ENCODE data around the gene ANKDD1A. TPM values are rescaled to one million over a fixed set of nuclear protein-coding genes. Genes with fewer than 3 reads are reported as not detected.

The ANKDD1A gene
- total RNA-seq, 2 donors from 2014 or later: 3.3 to 23.9 TPM

DNA sequence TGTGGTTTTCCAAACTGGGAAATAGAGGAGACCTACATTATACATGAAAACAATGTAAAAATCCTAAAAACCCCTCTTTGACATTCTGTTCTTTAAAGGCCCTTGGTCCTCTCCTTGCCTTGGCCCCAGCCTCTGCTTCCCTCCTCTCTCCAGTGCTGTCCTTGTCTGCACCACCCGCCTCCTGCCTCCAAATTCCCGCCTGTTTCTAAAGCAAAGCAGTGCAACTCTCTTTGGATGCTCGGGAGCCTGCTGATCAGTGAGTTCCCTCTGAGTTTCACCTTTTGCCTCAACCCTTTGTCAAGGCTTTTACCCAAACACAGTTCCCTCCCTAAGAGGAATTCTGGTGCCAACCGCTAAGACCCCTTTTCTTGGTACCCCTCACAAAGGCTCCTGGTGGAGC lies 8.0 kb downstream of the ANKDD1A start:
- Histone ChIP-seq H3K9me3 (no peaks in the 10 kb centered on the region), H3K36me3 (no peaks in the 10 kb centered on the region), H3K4me1 (replicated peaks) (no peaks in the 10 kb centered on the region), H3K27ac (no peak overlapping the region), H3K27me3 (replicated peaks; ENCODE audit: insufficient read depth) (no peaks in the 10 kb centered on the region), H3K4me3 (no peak overlapping the region)
- intact Hi-C loops (cut with DNase I): no loop called here
- whole genome bisulfite sequencing: 99% methylated on average over 4 of the region's 4 CpGs
- no peak for DNase-seq (ENCODE audit: low spot score)
- TF ChIP-seq POLR2AphosphoS5 (IDR thresholded peaks at IDR 0.05): no peak
- TF ChIP-seq POLR2A (IDR thresholded peaks at IDR 0.05): no peak
- TF ChIP-seq, protein P1, sequence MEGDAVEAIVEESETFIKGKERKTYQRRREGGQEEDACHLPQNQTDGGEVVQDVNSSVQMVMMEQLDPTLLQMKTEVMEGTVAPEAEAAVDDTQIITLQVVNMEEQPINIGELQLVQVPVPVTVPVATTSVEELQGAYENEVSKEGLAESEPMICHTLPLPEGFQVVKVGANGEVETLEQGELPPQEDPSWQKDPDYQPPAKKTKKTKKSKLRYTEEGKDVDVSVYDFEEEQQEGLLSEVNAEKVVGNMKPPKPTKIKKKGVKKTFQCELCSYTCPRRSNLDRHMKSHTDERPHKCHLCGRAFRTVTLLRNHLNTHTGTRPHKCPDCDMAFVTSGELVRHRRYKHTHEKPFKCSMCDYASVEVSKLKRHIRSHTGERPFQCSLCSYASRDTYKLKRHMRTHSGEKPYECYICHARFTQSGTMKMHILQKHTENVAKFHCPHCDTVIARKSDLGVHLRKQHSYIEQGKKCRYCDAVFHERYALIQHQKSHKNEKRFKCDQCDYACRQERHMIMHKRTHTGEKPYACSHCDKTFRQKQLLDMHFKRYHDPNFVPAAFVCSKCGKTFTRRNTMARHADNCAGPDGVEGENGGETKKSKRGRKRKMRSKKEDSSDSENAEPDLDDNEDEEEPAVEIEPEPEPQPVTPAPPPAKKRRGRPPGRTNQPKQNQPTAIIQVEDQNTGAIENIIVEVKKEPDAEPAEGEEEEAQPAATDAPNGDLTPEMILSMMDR (IDR thresholded peaks at IDR 0.05): no peak

DNA sequence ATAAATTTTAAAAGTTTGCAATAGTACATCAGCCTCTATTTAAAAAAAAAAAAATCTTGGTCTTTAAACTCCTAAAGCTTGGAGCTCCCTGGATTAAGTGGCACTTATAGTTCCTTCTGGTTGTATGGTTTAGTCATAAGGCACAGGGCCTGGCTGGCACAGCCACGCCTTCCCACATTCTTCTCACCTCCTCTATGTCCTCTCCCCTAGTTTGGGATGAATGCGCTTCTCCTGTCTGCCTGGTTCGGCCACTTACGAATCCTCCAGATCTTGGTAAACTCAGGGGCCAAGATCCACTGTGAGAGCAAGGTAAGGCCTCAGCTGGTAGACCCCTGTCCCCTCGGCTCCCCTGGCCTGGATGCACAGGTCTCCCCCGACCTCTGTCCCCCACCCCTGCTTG lies 10.0 kb downstream of the ANKDD1A start:
- no peak for TF ChIP-seq POLR2AphosphoS5 (IDR thresholded peaks at IDR 0.05)
- TF ChIP-seq POLR2A (IDR thresholded peaks at IDR 0.05): no peak
- TF ChIP-seq, protein P1 (IDR thresholded peaks at IDR 0.05): no peak
- no peaks in the 10 kb centered on the region for H3K4me1 ChIP-seq (replicated peaks)
- H3K36me3 ChIP-seq: no peaks in the 10 kb centered on the region
- H3K9me3 ChIP-seq: no peaks in the 10 kb centered on the region
- intact Hi-C loops (cut with DNase I): no loop called here
- 31% methylated on average over 6 of the region's 6 CpGs for WGBS
- H3K27ac ChIP-seq: peak overlapping the region; percentile 11 to 47
- peak; percentile 26 for DNase-seq (ENCODE audit: low spot score)
- H3K27me3 ChIP-seq (replicated peaks; ENCODE audit: insufficient read depth): no peaks in the 10 kb centered on the region
- H3K4me3 ChIP-seq: no peak overlapping the region

DNA sequence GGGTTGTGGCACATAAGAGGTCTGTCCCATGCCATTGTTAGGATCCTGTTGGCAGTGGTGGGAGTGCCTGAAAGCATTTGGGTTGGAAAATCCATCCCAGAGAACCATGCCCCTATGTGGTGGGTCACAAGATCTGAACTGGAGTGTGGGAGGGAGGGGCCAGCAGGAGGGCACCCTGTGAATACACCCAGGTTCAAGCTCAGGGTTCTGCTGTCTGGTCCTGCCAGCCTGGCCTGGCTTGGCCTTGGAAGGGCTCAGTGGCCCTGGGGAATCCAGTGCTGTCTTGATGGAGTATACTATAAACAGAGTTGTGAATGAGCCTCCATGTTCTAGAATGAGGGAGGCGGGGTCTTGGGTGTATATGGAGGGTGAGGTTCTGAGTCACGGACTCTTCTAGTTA lies 11.8 kb downstream of the ANKDD1A start:
- Histone ChIP-seq H3K4me3 (no peak overlapping the region), H3K36me3 (no peaks in the 10 kb centered on the region), H3K9me3 (no peaks in the 10 kb centered on the region), H3K27me3 (replicated peaks; ENCODE audit: insufficient read depth) (no peaks in the 10 kb centered on the region), H3K4me1 (replicated peaks) (no peaks in the 10 kb centered on the region), H3K27ac (no peak overlapping the region)
- 92% methylated on average over 2 of the region's 2 CpGs for WGBS
- no peak for DNase-seq (ENCODE audit: low spot score)
- no peak for TF ChIP-seq POLR2A (IDR thresholded peaks at IDR 0.05)
- TF ChIP-seq, protein P1 (IDR thresholded peaks at IDR 0.05): no peak
- no peak for TF ChIP-seq POLR2AphosphoS5 (IDR thresholded peaks at IDR 0.05)
- intact Hi-C loops (cut with DNase I): no loop called here

DNA sequence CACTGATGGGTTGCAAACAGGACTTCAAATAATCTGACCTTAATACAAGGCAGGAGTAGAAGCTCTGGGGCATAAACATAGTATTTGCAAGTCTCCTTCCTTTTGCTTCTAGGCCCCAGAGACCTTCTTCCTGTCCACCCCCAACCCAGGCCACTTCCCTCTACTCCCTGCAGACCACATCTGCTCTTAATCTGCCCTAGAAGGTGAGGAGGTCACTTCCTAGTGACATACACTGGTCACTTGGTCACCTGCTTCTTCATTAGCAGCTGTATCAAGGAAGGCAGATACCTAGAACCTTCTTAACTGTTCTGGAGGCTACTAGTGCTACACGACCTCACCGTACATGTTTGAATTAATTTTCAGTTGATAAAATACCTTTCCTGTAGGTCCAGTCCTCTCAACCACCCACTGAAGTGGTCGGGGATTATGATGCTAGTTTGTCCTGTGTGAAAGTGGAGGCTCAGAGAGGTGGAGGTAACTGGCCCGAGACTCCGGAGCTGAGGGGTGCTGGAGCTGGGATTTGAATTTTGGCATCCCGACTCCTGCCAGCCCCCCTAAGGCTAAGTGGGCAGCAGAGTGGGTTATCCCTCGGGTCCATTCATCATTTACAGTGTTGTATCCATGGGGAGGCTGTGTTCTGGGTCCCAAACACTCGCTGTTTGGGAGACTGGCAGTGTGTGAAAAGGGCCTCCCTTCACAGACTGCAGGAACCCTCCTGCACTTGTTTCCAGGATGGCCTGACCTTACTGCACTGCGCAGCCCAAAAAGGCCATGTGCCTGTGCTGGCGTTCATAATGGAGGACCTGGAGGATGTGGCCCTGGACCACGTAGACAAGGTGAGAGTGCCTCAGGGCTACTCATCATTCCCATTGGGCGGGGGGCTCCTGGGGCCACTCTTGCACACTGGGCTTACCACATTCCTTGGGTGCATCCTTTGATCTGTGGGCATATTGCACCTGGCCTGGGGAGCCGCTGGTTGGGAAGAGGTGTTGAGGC lies 13.9 kb downstream of the ANKDD1A start:
- intact Hi-C loops (cut with DNase I): no loop called here
- Histone ChIP-seq H3K4me3 (no peak overlapping the region), H3K9me3 (no peaks in the 10 kb centered on the region), H3K27ac (no peak overlapping the region), H3K27me3 (replicated peaks; ENCODE audit: insufficient read depth) (no peaks in the 10 kb centered on the region), H3K36me3 (no peaks in the 10 kb centered on the region), H3K4me1 (replicated peaks) (no peaks in the 10 kb centered on the region)
- DNase-seq (ENCODE audit: low spot score): no peak
- TF ChIP-seq POLR2A (IDR thresholded peaks at IDR 0.05): no peak
- no peak for TF ChIP-seq POLR2AphosphoS5 (IDR thresholded peaks at IDR 0.05)
- TF ChIP-seq, protein P1 (IDR thresholded peaks at IDR 0.05): no peak
- WGBS: 93% methylated on average over 13 of the region's 13 CpGs

DNA sequence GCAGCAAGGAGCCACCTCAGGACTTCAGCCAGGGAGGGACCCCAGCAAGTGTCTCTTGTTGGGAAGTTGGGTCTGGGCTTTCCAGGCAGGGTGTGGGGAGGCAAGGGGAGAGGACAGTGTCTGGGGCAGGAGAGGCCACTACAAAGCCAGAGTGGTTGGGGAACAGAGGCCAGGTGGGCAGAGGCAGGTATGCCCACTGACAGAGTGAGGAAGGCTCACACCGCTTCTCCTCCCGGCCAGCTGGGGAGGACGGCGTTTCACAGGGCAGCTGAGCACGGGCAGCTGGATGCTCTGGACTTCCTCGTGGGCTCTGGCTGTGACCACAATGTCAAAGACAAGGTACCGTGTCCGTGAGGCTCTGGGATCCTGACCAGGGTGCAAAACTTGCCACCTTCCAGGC lies 15.0 kb downstream of the ANKDD1A start:
- intact Hi-C loops (cut with DNase I): no loop called here
- Histone ChIP-seq H3K36me3 (no peaks in the 10 kb centered on the region), H3K4me1 (replicated peaks) (no peaks in the 10 kb centered on the region), H3K4me3 (no peak overlapping the region), H3K9me3 (no peaks in the 10 kb centered on the region), H3K27me3 (replicated peaks; ENCODE audit: insufficient read depth) (no peaks in the 10 kb centered on the region), H3K27ac (no peak overlapping the region)
- no peak for TF ChIP-seq POLR2AphosphoS5 (IDR thresholded peaks at IDR 0.05)
- TF ChIP-seq POLR2A (IDR thresholded peaks at IDR 0.05): no peak
- TF ChIP-seq, protein P1 (IDR thresholded peaks at IDR 0.05): no peak
- whole genome bisulfite sequencing: 89% methylated on average over 8 of the region's 8 CpGs
- no peak for DNase-seq (ENCODE audit: low spot score)
